Ascending aorta (tissue), 2 donors: ENCODE data around the gene HOXC10. TPM values are rescaled to one million over a fixed set of nuclear protein-coding genes. Genes with fewer than 3 reads are reported as not detected.

Experiments
- DNase-seq, 2 donors: peaks; one replicate each; pipeline ENCODE4 v3.0.0-alpha.2; 2019; ENCODE audit warnings: low spot score in 2 of 2
- H3K27ac ChIP-seq, 2 donors: fragments of 200-600 bp; sonication (generic); one replicate each; pipeline ENCODE4 v1.5.1; 2016 to 2017; ENCODE audit warnings: mild to moderate bottlenecking in 1 of 2
- H3K27me3 ChIP-seq: fragments of 200-600 bp; sonication (generic); one replicate; pipeline ENCODE4 v1.5.1; 2017
- H3K36me3 ChIP-seq, 2 donors: fragments of 200-600 bp; sonication (generic); one replicate each; pipeline ENCODE4 v1.5.1; 2016
- H3K4me1 ChIP-seq, 2 donors: fragments of 200-600 bp; sonication (generic); one replicate each; pipeline ENCODE4 v1.5.1; 2016 to 2017; ENCODE audit warnings: mild to moderate bottlenecking in 1 of 2
- H3K4me3 ChIP-seq, 2 donors: fragments of 200-600 bp; sonication (generic); one replicate each; pipeline ENCODE4 v1.5.1; 2016 to 2017; ENCODE audit warnings: mild to moderate bottlenecking in 1 of 2
- H3K9me3 ChIP-seq, 2 donors: fragments of 200-600 bp; sonication (generic); one replicate each; pipeline ENCODE4 v1.5.1; 2016
- CTCF ChIP-seq, 3 experiments: fragments of 200-600 bp in 2 of 3; fragments of 450-650 bp in 1 of 3; sonication (generic) in 2 of 3; IDR thresholded peaks; one replicate each; pipeline ENCODE4 v1.5.1; 2016 to 2019; ENCODE audit warnings: antibody characterized with exemption in 3 of 3, mild to moderate bottlenecking in 1 of 3, moderate library complexity in 1 of 3
- intact Hi-C: fragments of 100-400 bp; cut with DNase I; formaldehyde crosslinking; loops from one replicate; pipeline ENCODE4 v1.15.1; 2023
- total RNA-seq: library from RNA; depleted of rRNA; stranded (reverse); fragments of >200 nt; gene quantifications from one replicate; pipeline ENCODE4 v1.1.0, GENCODE V29; 2016

HOXC10 gene
- total RNA-seq, 1 donor from 2014 or later: not detected

GRCh38 chr12:53994009-53994263, 9.0 kb downstream of the HOXC10 start:
- Histone ChIP-seq H3K27ac (no peak overlapping the region), H3K4me3 (no peak overlapping the region), H3K36me3 (no peaks in the 10 kb centered on the region), H3K4me1 (peaks cover 11 to 14% of the 10 kb centered on the region in 2 donors), H3K9me3 (no peaks in the 10 kb centered on the region), H3K27me3 (peaks cover 48% of the 10 kb centered on the region)
- intact Hi-C loops: no loop called here
- TF ChIP-seq CTCF (IDR thresholded peaks at IDR 0.05): no peak
- DNase-seq: no peak

- peaks cover 11 to 14% of the 10 kb centered on the region in 2 donors for H3K4me1 ChIP-seq
- no peaks in the 10 kb centered on the region for H3K9me3 ChIP-seq
- no peak overlapping the region for H3K27ac ChIP-seq
- intact Hi-C loops: no loop called here
- H3K4me3 ChIP-seq: peak overlapping the region; percentile 32 to 50
- H3K36me3 ChIP-seq: no peaks in the 10 kb centered on the region
- TF ChIP-seq CTCF (IDR thresholded peaks at IDR 0.05): no peak
- H3K27me3 ChIP-seq: peaks cover 45% of the 10 kb centered on the region
- DNase-seq: no peak
Measured at GRCh38 chr12:53994264-53995001, 9.5 kb downstream of the HOXC10 start.

DNA sequence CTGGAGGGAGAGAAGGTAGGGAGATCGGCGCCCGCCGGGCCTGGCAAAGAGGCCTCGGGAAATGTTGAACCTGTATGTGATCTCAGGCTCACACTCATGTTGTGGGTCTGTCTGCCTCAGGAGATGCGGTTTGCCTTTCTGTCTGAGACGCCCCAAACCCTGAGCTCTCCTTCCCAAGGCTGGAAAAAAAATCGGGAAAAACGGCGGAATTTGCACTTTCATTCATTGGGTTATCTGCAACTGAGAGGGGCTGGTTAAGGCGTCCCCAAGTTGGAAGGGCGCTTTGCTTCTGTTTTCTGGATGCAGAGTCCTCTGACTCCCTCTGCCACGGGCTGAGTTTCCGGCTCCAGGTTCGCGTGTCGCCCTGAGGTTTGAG, 10.0 kb downstream of the HOXC10 start:
- H3K9me3 ChIP-seq: no peaks in the 10 kb centered on the region
- H3K27me3 ChIP-seq: peaks cover 49% of the 10 kb centered on the region
- H3K4me3 ChIP-seq: peak overlapping the region in 1 of 2 donors; percentile 50
- no peak overlapping the region for H3K27ac ChIP-seq
- H3K4me1 ChIP-seq: peaks cover 11 to 17% of the 10 kb centered on the region in 2 donors
- TF ChIP-seq CTCF (IDR thresholded peaks at IDR 0.05): no peak
- no peaks in the 10 kb centered on the region for H3K36me3 ChIP-seq
- intact Hi-C loops: no loop called here
- DNase-seq: no peak

GRCh38 chr12:53995378-53996239, 10.7 kb downstream of the HOXC10 start:
- intact Hi-C loops: no loop called here
- H3K9me3 ChIP-seq: no peaks in the 10 kb centered on the region
- no peak for DNase-seq
- peaks cover 55% of the 10 kb centered on the region for H3K27me3 ChIP-seq
- H3K4me3 ChIP-seq: peak overlapping the region in 1 of 2 donors; percentile 50
- no peaks in the 10 kb centered on the region for H3K36me3 ChIP-seq
- no peak for TF ChIP-seq CTCF (IDR thresholded peaks at IDR 0.05)
- H3K27ac ChIP-seq: peak overlapping the region in 1 of 2 donors; percentile 7
- H3K4me1 ChIP-seq: peaks cover 11 to 23% of the 10 kb centered on the region in 2 donors

DNA sequence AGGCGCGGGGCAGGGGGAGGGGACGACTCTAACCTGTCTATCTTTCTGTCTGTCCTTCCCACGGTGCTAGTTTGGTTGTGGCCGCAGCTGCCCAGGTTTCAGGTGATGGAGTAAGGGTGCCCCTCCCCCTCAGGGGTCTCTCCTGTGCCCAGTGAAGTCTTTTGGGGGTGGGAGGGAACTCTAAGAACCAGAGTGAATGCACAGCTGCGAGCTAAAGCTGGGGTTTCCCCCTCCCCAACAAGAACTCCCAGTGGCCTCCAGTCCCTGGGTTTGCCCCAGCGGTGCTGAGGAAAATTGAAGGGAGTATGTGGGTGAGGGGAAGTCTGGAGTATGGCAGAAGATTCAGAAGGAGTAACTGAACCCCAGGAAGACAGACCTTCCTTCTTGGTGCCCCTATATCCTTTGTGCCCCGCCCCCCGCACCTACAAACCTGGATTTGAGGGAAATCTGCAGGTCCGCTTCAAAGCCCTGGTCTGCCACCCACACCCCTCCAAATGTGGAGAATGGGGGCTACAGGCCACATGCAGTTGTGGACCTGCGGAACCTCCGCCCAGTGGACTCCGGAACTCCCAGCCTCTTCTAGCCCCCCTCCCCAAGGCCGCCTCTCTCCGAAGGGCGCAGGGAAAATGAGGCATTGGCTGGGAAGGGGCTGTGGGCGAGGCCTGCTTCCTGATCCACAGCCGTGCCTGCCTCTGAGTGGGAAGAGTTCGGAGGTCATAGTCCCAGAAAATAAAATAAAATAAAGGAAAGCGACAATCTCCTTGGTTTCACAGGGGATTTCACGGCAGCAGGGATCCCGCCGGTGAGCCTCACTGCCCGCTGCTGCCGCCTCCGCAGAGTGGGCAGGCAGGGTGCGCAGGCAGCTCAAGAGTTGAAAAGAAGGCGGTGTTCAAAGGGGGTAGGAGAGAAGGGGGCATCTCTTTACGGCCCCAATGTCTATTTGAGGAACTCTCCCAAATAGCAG, 11.6 kb downstream of the HOXC10 start:
- Histone ChIP-seq H3K4me1 (peaks cover 11 to 25% of the 10 kb centered on the region in 2 donors), H3K36me3 (no peaks in the 10 kb centered on the region), H3K9me3 (no peaks in the 10 kb centered on the region), H3K27me3 (peaks cover 60% of the 10 kb centered on the region), H3K27ac (no peak overlapping the region), H3K4me3 (no peak overlapping the region)
- DNase-seq: no peak
- intact Hi-C loops: no loop called here
- no peak for TF ChIP-seq CTCF (IDR thresholded peaks at IDR 0.05)
